ENCODE measurements around the gene LMX1B. TPM values are rescaled to one million over a fixed set of nuclear protein-coding genes. Genes with fewer than 3 reads are reported as not detected.
A peak's percentile ranks its signal among the peaks of the same experiment; 100 is the strongest.

LMX1B gene
- polyA plus RNA-seq, 1 of the 3 experiments (the other 2 are of a cell fraction) = not detected

GRCh38 chr9:126720036-126720435 lies 106.3 kb downstream of the LMX1B start:
- ChIA-PET POLR2A (no interaction called here), CTCF (interaction anchor here (0.6 to 6.2 kb wide), 5 partner anchors 13 to 61 kb away, joined by 3 to 66 read pairs (median 10); no protein-coding TSS in a partner anchor)
- H3K79me2 ChIP-seq (ENCODE audit: insufficient read depth) = no peaks in the 10 kb centered on the region
- no peaks in the 10 kb centered on the region for H3F3A ChIP-seq (replicated peaks; ENCODE audit: insufficient read depth)
- no peaks in the 10 kb centered on the region for H3K36me3 ChIP-seq (replicated peaks in 1 of 2; ENCODE audit: control insufficient read depth in 1 of 2, insufficient read depth in 2 of 2, low read length in 1 of 2)
- DNase-seq = no peak
- no peak overlapping the region for H2AFZ ChIP-seq (ENCODE audit: low read depth)
- no peak overlapping the region for H3K9ac ChIP-seq
- H3K4me3 ChIP-seq (ENCODE audit: low read depth in 2 of 2, low read length in 1 of 2) = no peak overlapping the region
- H3K27me3 ChIP-seq (ENCODE audit: insufficient read depth) = peaks cover 12% of the 10 kb centered on the region
- peaks cover 10 to 34% of the 10 kb centered on the region in 2 experiments; a peak in 2 of 4 replicates for H3K4me1 ChIP-seq (ENCODE audit: control insufficient read depth in 1 of 2, insufficient read depth in 2 of 2, low read depth in 1 of 2, low read length in 1 of 2)
- H3K27ac ChIP-seq (ENCODE audit: low read depth in 2 of 2, low read length in 1 of 2) = peak overlapping the region in 1 of 2 experiments; percentile 75; a peak in 2 of 4 replicates
- WGBS (ENCODE audit: low lambda C conversion rate) = 71% methylated on average over 5 of the region's 5 CpGs
- H3K9me3 ChIP-seq = no peaks in the 10 kb centered on the region
- H4K20me1 ChIP-seq (ENCODE audit: insufficient read depth) = no peaks in the 10 kb centered on the region
- H3K9me2 ChIP-seq = no peaks in the 10 kb centered on the region
- no peak overlapping the region for H3K4me2 ChIP-seq
- TF ChIP-seq CHD2 (IDR thresholded peaks at IDR 0.05; ENCODE audit: low read length, partially characterized antibody) = no peak
- TF ChIP-seq FOXM1 (IDR thresholded peaks at IDR 0.05; ENCODE audit: low read depth) = no peak
- no peak for TF ChIP-seq MAX (IDR thresholded peaks at IDR 0.05; ENCODE audit: low read depth)
- TF ChIP-seq ELF1 (IDR thresholded peaks at IDR 0.05) = no peak
- TF ChIP-seq NRF1 (IDR thresholded peaks at IDR 0.05; ENCODE audit: low read depth, low read length) = no peak
- TF ChIP-seq SMC3 (IDR thresholded peaks at IDR 0.05; ENCODE audit: low read depth, low read length) = no peak
- no peak for TF ChIP-seq FOXJ3 (CRISPR knock-in tag; IDR thresholded peaks at IDR 0.05)
- TF ChIP-seq TEAD4 (IDR thresholded peaks at IDR 0.05; ENCODE audit: borderline replicate concordance, insufficient read depth) = no peak
- TF ChIP-seq RAD21 (IDR thresholded peaks at IDR 0.05; ENCODE audit: low read length) = no peak
- TF ChIP-seq FOSL2 (IDR thresholded peaks at IDR 0.05; ENCODE audit: borderline replicate concordance, low read depth) = no peak

DNA sequence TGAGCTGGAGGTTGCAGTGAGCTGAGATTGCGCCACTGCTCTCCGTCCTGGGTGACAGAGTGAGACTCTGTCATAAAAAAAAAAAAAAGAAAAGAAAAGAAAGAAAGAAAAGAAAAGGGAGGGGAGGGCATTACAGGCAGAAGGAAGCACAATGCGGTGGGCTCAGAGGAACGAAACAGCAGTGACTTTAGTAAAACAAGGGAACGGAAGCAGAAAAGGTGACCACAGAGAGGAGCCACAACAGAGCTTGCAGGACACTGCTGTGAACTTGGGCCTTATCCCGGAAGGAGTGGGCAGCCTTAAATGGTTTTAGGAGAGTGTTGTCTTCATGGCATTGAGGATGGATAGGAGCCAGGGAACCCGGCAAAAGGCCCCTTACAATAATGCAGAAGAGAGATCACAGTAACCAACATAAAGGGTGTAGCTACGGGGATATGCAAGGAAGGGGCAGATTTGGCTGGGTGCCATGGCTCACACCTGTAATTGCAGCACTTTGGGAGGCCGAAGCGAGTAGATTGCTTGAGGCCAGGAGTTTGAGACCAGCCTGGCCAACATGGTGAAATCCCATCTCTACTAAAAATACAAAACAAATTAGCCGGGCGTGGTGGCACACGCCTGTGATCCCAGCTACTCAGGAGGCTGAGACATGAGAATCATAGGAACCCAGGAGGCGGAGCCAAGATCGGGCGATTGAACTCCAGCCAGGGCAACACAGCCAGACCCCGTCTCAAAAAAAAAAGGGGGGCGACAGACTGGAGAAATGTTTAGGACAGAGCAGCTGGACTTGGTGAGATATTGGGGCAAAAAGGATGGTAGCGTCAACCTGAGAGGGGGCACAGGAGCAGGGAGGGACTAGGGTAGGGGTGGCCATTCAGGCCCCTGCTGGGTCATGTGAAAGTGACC lies 107.2 kb downstream of the LMX1B start:
- Histone ChIP-seq H3K4me2 (no peak overlapping the region), H3K9me2 (no peaks in the 10 kb centered on the region), H3K27ac (ENCODE audit: low read depth in 2 of 2, low read length in 1 of 2) (no peak overlapping the region), H3K36me3 (replicated peaks in 1 of 2; ENCODE audit: control insufficient read depth in 1 of 2, insufficient read depth in 2 of 2, low read length in 1 of 2) (no peaks in the 10 kb centered on the region), H3K4me3 (ENCODE audit: low read depth in 2 of 2, low read length in 1 of 2) (no peak overlapping the region), H3K9ac (no peak overlapping the region), H3K4me1 (ENCODE audit: control insufficient read depth in 1 of 2, insufficient read depth in 2 of 2, low read depth in 1 of 2, low read length in 1 of 2) (peaks cover 10 to 34% of the 10 kb centered on the region in 2 experiments; a peak in 2 of 4 replicates), H3K9me3 (no peaks in the 10 kb centered on the region), H3F3A (replicated peaks; ENCODE audit: insufficient read depth) (no peaks in the 10 kb centered on the region), H2AFZ (ENCODE audit: low read depth) (no peak overlapping the region), H4K20me1 (ENCODE audit: insufficient read depth) (no peaks in the 10 kb centered on the region), H3K79me2 (ENCODE audit: insufficient read depth) (no peaks in the 10 kb centered on the region), H3K27me3 (ENCODE audit: insufficient read depth) (peaks cover 12% of the 10 kb centered on the region)
- ChIA-PET CTCF (interaction anchor here (1.1 to 6.2 kb wide), 4 partner anchors 14 to 218 kb away, joined by 3 to 66 read pairs (median 7); no protein-coding TSS in a partner anchor), POLR2A (no interaction called here)
- TF ChIP-seq EZH2phosphoT487 (IDR thresholded peaks at IDR 0.05; ENCODE audit: borderline replicate concordance, low read depth) = no peak
- TF ChIP-seq YY1 (IDR thresholded peaks at IDR 0.05; ENCODE audit: low read depth) = no peak
- no peak for TF ChIP-seq JUND (IDR thresholded peaks at IDR 0.05)
- no peak for TF ChIP-seq RCOR1 (IDR thresholded peaks at IDR 0.05; ENCODE audit: low read length)
- no peak for TF ChIP-seq MXI1 (IDR thresholded peaks at IDR 0.05; ENCODE audit: low read depth, low read length)
- WGBS (ENCODE audit: low lambda C conversion rate) = 90% methylated on average over 19 of the region's 19 CpGs
- no peak for DNase-seq

Measured in SK-N-SH (cell line).